WTC11 (cell line): ENCODE results near the gene LEFTY2. TPM values are rescaled to one million over a fixed set of nuclear protein-coding genes. Genes with fewer than 3 reads are reported as not detected.
A peak's percentile ranks its signal among the peaks of the same experiment; 100 is the strongest.

Experiments
- ATAC-seq: fragments of 200-7000 bp; cut with Tn5 transposase; 2 replicates; pipeline ENCODE4 v1.10.0; 2021; ENCODE audit warnings: mild to moderate bottlenecking, moderate library complexity
- CTCF ChIA-PET: fragments of 300-600 bp; sonication (Branson Sonifier 250); formaldehyde crosslinking; loops from one replicate; lab custom pipeline; 2021; ENCODE audit warnings: antibody characterized with exemption; lab: Charles Lee
- POLR2A ChIA-PET: fragments of 350-600 bp; sonication (Branson Sonifier 250); formaldehyde crosslinking; loops from one replicate; lab custom pipeline; 2021; ENCODE audit warnings: antibody characterized with exemption; lab: Charles Lee
- DNase-seq: peaks from one replicate; pipeline ENCODE4 v3.0.0; 2021; ENCODE audit warnings: low spot score
- H3K27ac Mint-ChIP-seq: 2 replicates; pipeline ENCODE4 v1.8.0; 2021; ENCODE audit warnings: mixed read lengths
- H3K27me3 Mint-ChIP-seq: 2 replicates; pipeline ENCODE4 v1.8.0; 2021; ENCODE audit warnings: low read depth, mild to moderate bottlenecking, moderate library complexity, mixed read lengths
- H3K36me3 Mint-ChIP-seq: 2 replicates; pipeline ENCODE4 v1.8.0; 2021; ENCODE audit warnings: mixed read lengths
- H3K4me1 Mint-ChIP-seq: 2 replicates; pipeline ENCODE4 v1.8.0; 2022; ENCODE audit warnings: mixed read lengths
- H3K4me3 Mint-ChIP-seq: 2 replicates; pipeline ENCODE4 v1.8.0; 2021; ENCODE audit warnings: mild to moderate bottlenecking, moderate library complexity, mixed read lengths
- H3K9me3 Mint-ChIP-seq: 2 replicates; pipeline ENCODE4 v1.8.0; 2021; ENCODE audit warnings: mixed read lengths
- AR ChIP-seq: fragments of 250-450 bp; sonication (Bioruptor Pico); IDR thresholded peaks from 2 replicates; pipeline ENCODE4 v1.9.0; 2021; ENCODE audit warnings: mild to moderate bottlenecking
- CREB1 ChIP-seq: sonication (generic); formaldehyde crosslinking; IDR thresholded peaks from 2 replicates; pipeline ENCODE4 v1.8.0; 2023; ENCODE audit warnings: mild to moderate bottlenecking, missing genetic modification reagents
- E2F1 ChIP-seq: sonication (generic); formaldehyde crosslinking; IDR thresholded peaks from 2 replicates; pipeline ENCODE4 v1.8.0; 2022; ENCODE audit warnings: mild to moderate bottlenecking, missing genetic modification reagents
- E2F5 ChIP-seq: sonication (generic); formaldehyde crosslinking; IDR thresholded peaks from 2 replicates; pipeline ENCODE4 v1.8.1; 2022; ENCODE audit warnings: mild to moderate bottlenecking, moderate library complexity, missing genetic modification reagents
- ESRRA ChIP-seq: sonication (generic); formaldehyde crosslinking; IDR thresholded peaks from 2 replicates; pipeline ENCODE4 v1.8.1; 2022; ENCODE audit warnings: mild to moderate bottlenecking, missing genetic modification reagents, borderline replicate concordance
- FOXK1 ChIP-seq: sonication (generic); formaldehyde crosslinking; IDR thresholded peaks from 2 replicates; pipeline ENCODE4 v1.8.0; 2022; ENCODE audit warnings: mild to moderate bottlenecking, moderate library complexity, missing genetic modification reagents
- GABPB1 ChIP-seq: sonication (generic); formaldehyde crosslinking; IDR thresholded peaks from 2 replicates; pipeline ENCODE4 v1.8.1; 2023; ENCODE audit warnings: mild to moderate bottlenecking, missing genetic modification reagents
- MLX ChIP-seq: sonication (generic); formaldehyde crosslinking; IDR thresholded peaks from 2 replicates; pipeline ENCODE4 v1.8.1; 2023; ENCODE audit warnings: mild to moderate bottlenecking, missing genetic modification reagents, moderate library complexity
- RORB ChIP-seq: fragments of 250-450 bp; sonication (Bioruptor Pico); IDR thresholded peaks from 2 replicates; pipeline ENCODE4 v1.9.0; 2021; ENCODE audit warnings: mild to moderate bottlenecking
- ZMAT4 ChIP-seq: fragments of 250-450 bp; sonication (Bioruptor Pico); IDR thresholded peaks from 2 replicates; pipeline ENCODE4 v1.9.0; 2021; ENCODE audit warnings: mild to moderate bottlenecking
- ZNF281 ChIP-seq: sonication (generic); formaldehyde crosslinking; IDR thresholded peaks from 2 replicates; pipeline ENCODE4 v1.8.0; 2023; ENCODE audit warnings: mild to moderate bottlenecking, missing genetic modification reagents
- ZNF532 ChIP-seq: fragments of 250-450 bp; sonication (Bioruptor Pico); IDR thresholded peaks from 2 replicates; pipeline ENCODE4 v1.9.0; 2021; ENCODE audit warnings: mild to moderate bottlenecking, borderline replicate concordance
- total RNA-seq: library from RNA; stranded (reverse); gene quantifications from 3 replicates; pipeline ENCODE4 v1.2.3, GENCODE V29; 2021

Gene LEFTY2
- total RNA-seq, 1 experiment from 2014 or later, result 15.5 TPM

GRCh38 chr1:225945564-225945963, 4.5 kb upstream of the LEFTY2 start (continued):
- TF ChIP-seq ZMAT4 (CRISPR knock-in tag) (no peak), CREB1 (CRISPR knock-in tag) (0 out of 2 replicates have a peak, but pooled peaks have one; percentile 62), E2F1 (CRISPR knock-in tag) (no peak)

- Mint-ChIP-seq H3K36me3 (no peaks in the 10 kb centered on the region), H3K27me3 (peaks cover 94% of the 10 kb centered on the region), H3K9me3 (no peaks in the 10 kb centered on the region), H3K4me1 (peaks cover 86% of the 10 kb centered on the region), H3K4me3 (no peak overlapping the region), H3K27ac (peak overlapping the region; percentile 93)
- TF ChIP-seq RORB (CRISPR knock-in tag) (no peak), GABPB1 (CRISPR knock-in tag) (no peak), MLX (CRISPR knock-in tag) (no peak), ESRRA (CRISPR knock-in tag) (no peak), ZNF532 (CRISPR knock-in tag) (no peak), ZNF281 (no peak), FOXK1 (CRISPR knock-in tag) (no peak), E2F5 (no peak), AR (no peak)
- ATAC-seq (no peak), DNase-seq (no peak)
- POLR2A ChIA-PET, result interaction anchor here (0.6 to 1.2 kb wide), 2 partner anchors 14 to 62 kb away, joined by 3 to 5 read pairs; partner anchors contain the start of gene TMEM63A
- CTCF ChIA-PET, result interaction anchor here (0.5 to 2.5 kb wide), 9 partner anchors 18 to 462 kb away, joined by 3 to 13 read pairs (median 3); partner anchors contain the start of genes LEFTY1, SRP9 and TMEM63A
These were observed 3.9 kb upstream of the LEFTY2 start for GRCh38 chr1:225944951-225945350.
